Retina (tissue), 1 donor: ENCODE results near the gene PLK3.
"Not testable (repeated sequence)": the region's sequence is repeated elsewhere in the genome, so short reads cannot be mapped to it uniquely, and the experiment has no call there.

Source experiments
- DNase-seq: peaks from one replicate; pipeline ENCODE4 v3.0.0-alpha.2; 2016

PLK3 gene

DNA sequence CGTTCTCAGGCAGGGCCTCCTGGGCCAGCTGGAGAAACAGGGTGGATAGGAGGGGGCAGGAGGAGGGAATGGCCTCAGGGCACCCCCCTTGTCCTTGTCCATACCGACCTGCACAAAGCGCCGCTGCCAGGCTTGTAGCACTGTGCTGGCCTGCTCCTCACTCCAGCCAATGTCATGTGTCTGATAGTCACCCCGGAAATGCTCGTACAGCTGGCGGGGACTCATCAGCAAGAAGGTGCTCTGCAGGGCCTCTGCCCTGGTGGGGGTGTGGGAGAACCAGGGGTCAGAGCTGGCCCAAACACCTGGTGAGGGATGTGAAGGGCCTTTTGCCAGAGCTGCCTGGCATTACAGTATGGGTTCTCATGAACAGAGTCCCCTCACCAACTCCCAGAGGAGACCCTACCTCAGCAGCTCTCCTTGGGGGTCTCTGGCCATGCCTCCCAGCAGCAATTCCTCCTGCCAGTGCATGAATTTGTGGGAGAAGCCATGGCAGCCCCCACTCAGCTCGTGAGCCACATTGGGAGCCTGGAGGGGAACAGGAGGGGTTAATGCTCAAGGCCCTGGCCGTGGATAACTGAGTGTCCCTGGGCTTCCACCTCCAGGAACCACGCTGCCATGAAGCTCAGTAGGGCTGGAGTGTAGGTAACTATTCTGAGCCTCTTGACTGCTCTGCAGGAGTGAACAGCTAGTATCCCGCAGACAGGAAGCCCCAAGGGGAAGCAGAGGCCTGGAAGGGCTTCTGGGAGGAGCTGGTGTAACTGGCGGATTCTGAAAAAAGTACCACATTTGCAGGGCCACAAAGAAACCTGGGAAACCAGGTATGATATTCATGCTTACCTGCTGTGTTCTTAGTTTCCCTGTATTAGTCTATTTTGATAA lies 29.6 kb downstream of the PLK3 start:
- no peak for DNase-seq

GRCh38 chr1:44830900-44831304 lies 30.7 kb downstream of the PLK3 start:
- no peak for DNase-seq

DNA sequence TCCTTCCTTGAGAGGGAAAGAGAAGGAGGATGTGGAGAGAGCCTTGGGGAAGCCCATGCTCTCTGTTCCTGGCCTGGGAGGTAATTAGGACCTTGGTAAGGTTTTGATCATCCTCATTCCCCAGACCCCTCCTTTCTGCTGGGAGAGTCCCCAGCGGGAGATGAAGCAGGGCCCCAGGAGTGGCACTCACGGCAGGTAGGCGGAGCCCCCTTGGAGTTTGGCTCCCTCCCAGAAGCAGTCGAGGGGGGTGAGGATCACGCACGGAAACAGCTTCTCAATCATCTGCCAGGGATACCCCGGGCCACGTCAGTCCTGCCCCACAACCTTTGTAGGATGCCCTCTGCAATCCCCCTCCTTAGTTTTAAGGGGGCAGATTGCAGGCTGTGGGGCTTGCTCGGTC lies 31.3 kb downstream of the PLK3 start:
- DNase-seq: no peak

DNA sequence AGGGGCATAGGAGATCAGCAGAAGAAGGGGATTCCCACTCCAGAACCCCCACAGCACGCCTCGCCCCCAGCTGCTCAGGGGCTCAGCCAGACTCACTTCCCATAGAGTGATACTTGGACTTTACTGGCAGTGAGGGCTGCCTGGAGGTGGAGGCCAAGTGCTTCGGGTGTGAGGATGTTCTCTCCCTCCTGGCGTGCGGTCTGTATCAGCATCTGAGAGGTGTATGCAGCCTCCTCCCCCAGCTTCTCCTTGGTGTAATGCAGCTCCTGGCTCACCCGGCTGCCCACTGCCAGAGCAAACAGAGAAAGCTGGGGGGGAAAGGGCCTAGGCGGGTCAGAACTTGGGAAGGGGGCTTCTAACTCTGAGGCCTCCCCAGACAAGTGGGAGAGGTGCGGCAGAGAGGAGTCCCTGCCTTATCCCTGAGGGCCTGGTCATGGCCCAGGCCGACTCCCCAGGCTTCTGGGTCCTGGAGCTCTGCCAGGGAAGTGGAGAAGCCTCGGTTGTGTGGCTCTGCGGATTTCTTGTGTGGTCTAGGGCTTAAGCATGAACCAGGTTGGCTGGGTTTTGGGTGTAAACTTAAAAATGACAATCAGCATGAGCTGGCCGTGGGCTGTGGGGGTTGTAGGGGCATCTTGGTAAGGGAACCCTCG lies 32.0 kb downstream of the PLK3 start:
- no peak for DNase-seq

DNA sequence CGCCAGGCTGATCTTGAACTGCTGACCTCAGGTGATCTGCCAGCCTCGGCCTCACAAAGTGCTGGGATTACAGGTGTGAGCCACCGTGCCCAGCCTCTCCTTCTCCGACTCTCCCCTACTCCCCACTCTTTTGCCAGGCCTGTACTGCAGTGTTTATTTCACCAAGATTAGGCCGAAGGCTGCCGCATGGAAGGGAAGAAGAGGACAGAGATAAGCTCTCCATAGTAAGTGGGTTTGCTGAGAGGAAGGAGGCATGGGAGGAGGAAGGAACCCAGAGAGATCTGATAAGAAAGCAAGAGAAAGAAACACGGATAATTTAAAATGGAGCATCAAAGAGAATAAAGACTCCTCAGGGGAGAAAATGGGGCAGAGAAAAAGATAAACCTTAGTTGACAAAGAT lies 34.2 kb downstream of the PLK3 start:
- no peak for DNase-seq

DNA sequence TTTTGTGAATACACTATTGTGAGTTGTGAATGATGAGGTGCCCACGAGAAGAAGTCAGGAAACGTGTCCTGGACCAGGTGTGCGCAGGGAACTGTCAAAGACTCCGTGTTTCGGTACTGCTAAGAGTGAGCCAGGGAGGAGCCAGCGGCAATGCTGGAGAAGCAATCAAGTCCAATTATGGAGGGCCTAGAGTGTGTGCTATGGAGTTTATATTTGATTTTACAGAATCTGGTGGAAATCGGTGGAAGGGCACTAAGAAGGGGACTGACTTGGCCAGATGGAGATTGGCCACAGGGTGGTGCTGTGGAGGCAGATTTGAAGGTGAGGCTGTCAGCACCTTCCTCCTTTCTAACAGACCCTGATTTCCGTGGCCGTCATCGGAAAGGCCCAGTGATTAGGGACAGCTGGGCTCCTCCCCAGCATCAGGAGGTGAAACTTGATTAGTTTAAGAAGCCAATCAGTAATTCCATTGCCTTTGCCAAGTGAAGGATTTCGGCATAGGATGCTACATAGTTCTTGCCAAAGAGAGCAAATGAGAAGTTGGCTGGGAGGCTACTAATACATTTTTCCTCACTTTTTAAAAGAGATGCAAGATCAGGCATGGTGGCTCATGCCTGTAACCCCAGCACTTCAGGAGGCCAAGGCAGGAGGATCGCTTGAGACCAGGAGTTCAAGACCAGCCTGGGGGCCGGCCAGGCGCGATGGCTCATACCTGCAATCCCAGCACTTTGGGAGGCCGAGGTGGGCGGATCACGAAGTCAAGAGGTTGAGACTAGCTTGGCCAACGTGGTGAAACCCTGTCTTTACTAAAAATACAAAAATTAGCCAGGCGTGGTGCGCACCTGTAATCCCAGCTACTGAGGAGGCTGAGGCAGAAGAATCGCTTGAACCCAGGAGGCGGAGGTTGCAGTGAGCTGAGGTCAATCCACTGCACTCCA lies 35.8 kb downstream of the PLK3 start:
- peak; percentile 78 for DNase-seq

DNA sequence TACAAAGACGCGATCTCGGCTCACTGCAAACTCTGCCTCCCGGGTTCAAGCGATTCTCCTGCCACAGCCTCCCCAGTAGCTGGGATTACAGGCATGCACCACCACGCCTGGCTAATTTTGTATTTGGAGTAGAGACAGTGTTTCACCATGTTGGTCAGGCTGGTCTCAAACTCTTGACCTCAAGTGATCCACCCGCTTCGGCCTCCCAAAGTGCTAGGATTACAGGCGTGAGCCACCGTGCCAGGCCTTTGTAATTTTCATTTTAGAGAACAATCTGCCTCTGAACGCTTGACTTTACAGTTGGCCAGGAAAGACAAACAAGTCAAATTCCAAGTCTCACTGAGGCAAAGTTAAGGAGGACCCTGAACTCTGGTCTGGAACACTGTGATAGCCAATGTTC lies 38.1 kb downstream of the PLK3 start:
- not testable (repeated sequence) for DNase-seq

- no peak for DNase-seq
Measured at GRCh38 chr1:44839576-44839975, 39.4 kb downstream of the PLK3 start.

DNA sequence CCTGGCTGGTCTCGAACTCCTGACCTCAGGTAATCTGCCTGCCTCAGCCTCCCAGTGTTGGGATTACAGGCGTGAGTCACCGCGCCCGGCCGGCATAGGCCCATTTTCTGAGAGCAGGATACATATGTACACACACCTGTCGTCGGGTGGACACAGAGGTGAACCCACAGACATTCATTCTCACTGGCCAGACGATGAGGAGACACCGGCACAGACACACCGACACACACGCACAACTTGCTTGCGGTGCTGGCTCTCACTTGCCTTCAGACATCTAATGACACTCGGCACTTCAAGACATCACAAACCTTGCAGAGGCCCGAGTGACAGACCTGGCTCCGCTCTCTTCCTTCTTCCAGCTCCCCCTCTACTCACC lies 42.3 kb downstream of the PLK3 start:
- DNase-seq: no peak

DNA sequence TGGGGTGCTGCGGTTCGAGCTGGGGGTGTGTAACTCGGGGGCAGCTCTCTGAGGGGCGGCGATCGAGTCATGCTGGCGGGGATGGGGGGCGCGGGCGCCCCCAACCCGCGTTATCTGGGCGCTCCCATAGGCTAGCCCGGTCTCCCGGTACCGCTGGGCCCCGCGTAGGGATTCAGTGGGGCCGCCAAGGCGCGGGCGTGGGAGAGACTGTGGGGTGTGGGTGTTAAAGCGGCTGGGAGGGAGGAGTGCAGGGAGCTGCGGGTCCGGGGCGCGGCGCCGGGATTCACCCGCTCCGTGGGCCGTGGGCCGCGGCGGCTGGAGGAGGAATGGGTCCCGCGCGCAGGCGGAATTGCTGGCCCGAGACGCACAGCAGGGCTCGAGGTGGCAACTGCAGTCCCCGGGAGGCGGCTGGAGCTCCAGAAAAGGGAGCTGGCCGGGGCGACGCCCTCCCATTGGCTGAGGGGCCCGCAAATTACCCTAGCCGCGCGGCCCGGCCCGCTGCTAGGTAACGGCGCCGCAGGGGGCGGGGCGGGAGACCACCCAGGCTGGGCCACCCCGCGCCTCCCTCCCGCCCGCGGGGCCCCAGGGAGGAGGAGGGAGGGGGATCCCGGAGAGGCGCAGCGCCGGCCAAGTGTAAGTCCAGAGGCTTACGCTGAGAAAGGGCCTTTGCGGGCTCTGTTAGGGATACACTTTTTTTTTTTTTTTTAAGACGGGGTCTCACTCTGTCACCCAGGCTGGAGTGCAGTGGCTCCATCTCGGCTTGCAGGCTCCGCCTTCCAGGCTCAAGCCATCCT lies 42.9 kb downstream of the PLK3 start, which contains the start of gene PTCH2:
Gene PTCH2, minus strand, starts transcription at position 392 of the 794 bp plus-strand sequence. Its CDS starts 321 bp downstream, at position 71.
- DNase-seq: peak; percentile 95

DNA sequence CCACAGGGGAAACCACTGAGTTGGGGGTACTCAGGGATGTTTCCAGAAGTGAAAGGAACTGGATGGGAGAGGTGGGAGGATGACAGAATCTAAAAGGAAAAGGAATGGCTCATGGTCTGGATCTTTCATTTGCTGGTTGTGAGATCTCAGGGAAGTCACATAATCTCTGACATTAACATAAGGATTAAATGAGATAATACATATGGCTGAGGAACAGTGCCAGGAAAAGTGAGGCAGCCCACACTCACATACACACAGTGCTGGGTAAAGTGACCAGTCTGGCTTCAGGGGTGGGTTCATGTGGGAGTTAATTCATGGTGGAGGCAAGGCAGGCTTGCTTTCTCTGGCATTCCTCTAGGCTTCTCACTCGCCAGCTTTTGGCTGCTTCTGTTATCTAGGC lies 46.8 kb downstream of the PLK3 start:
- DNase-seq: no peak

DNA sequence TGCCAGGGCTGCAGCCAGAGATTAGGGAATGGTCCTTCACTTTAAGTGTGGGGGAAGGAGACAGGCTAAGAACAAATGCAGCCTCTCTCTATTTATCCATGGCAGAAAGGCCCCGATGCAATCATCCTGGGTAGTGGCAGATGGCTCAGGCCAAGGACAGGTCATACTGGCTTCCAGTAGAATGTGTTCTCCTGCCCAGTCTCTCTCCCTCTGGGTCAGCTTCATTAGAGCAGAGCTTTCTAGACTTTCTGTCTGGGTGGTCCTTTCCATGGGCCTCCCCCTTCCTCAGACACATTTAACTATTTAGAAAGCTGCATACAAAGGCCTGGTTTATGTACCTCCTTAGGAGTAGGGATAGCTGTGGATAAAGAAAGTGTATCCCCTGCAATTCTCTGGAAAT lies 47.7 kb downstream of the PLK3 start:
- DNase-seq: peak; percentile 28

- DNase-seq: no peak
Measured at GRCh38 chr1:44848456-44849181, 48.4 kb downstream of the PLK3 start.

GRCh38 chr1:44849575-44850132 lies 49.5 kb downstream of the PLK3 start:
- DNase-seq: no peak

GRCh38 chr1:44851308-44851707 lies 51.1 kb downstream of the PLK3 start:
- DNase-seq: no peak

GRCh38 chr1:44853201-44853600 lies 53.0 kb downstream of the PLK3 start:
- no peak for DNase-seq

- no peak for DNase-seq
Measured at GRCh38 chr1:44854970-44855369, 54.8 kb downstream of the PLK3 start.
